A549 (cell line): Measurements from ENCODE around the gene FAM83G. TPM values are rescaled to one million over a fixed set of nuclear protein-coding genes. Genes with fewer than 3 reads are reported as not detected.

Experiments
- ATAC-seq, 2 experiments: fragments of 200-7000 bp in 1 of 2; fragments of >200 bp in 1 of 2; cut with Nextera tagmentation in 1 of 2; cut with Tn5 transposase in 1 of 2; 3 replicates each; pipeline versions ENCODE4 v1.8.0 to v1.9.1; 2018 to 2020; ENCODE audit warnings: mild to moderate bottlenecking in 1 of 2, moderate library complexity in 1 of 2
- CTCF ChIA-PET: fragments of 300-600 bp; sonication (Branson Sonifier 250); formaldehyde crosslinking; extraction: SDS; loops from one replicate; lab custom pipeline; 2021; ENCODE audit warnings: antibody characterized with exemption, inconsistent platforms; lab: Yijun Ruan, JAX
- POLR2A ChIA-PET: fragments of 350-600 bp; formaldehyde crosslinking; extraction: SDS; loops from one replicate; lab custom pipeline; 2021; ENCODE audit warnings: antibody characterized with exemption, inconsistent platforms; lab: Yijun Ruan, JAX
- DNase-seq, 2 experiments: peaks; one replicate each; pipeline versions ENCODE4 v3.0.0 to v3.0.0-alpha.2; 2011 to 2016; ENCODE audit warnings: low read depth in 1 of 2, low spot score in 1 of 2
- FAIRE-seq: peaks from 2 replicates; lab custom pipeline; 2011; peaks lifted over from hg19 to GRCh38; lab: Jason Lieb, UNC
- H3K27ac ChIP-seq, 2 experiments: fragments of >200 bp; sonication (Bioruptor Twin); formaldehyde crosslinking; 3 replicates each; pipeline ENCODE4 v1.5.1; 2016 to 2017
- H3K4me1 ChIP-seq: fragments of >200 bp; sonication (Bioruptor Twin); formaldehyde crosslinking; 3 replicates; pipeline ENCODE4 v1.6.1; 2016
- H3K4me2 ChIP-seq: fragments of >200 bp; sonication (Bioruptor Twin); formaldehyde crosslinking; 3 replicates; pipeline ENCODE4 v1.6.1; 2016
- H3K4me3 ChIP-seq: fragments of >200 bp; sonication (Bioruptor Twin); formaldehyde crosslinking; 3 replicates; pipeline ENCODE4 v1.5.1; 2016
- H3K9me3 ChIP-seq: fragments of >200 bp; sonication (Bioruptor Twin); formaldehyde crosslinking; 3 replicates; pipeline ENCODE4 v1.6.1; 2016
- BHLHE40 ChIP-seq: IDR thresholded peaks from 2 replicates; pipeline ENCODE4 v1.6.1; 2012; ENCODE audit warnings: low read depth, low read length, inconsistent platforms
- CHD2 ChIP-seq: fragments of 150-350 bp; IDR thresholded peaks from 2 replicates; pipeline ENCODE4 v1.6.1; 2014; ENCODE audit warnings: low read length; ENCODE audit not compliant: partially characterized antibody
- CHD4 ChIP-seq: fragments of 200-600 bp; sonication (generic); IDR thresholded peaks from 2 replicates; pipeline ENCODE4 v1.6.1; 2016; ENCODE audit warnings: antibody characterized with exemption, mild to moderate bottlenecking, borderline replicate concordance
- ELK1 ChIP-seq: fragments of 150-350 bp; IDR thresholded peaks from 2 replicates; pipeline ENCODE4 v1.6.1; 2014; ENCODE audit warnings: low read depth, mild to moderate bottlenecking, low read length
- ESRRA ChIP-seq: fragments of 150-350 bp; IDR thresholded peaks from 2 replicates; pipeline ENCODE4 v1.6.1; 2014; ENCODE audit warnings: mild to moderate bottlenecking, low read length, borderline replicate concordance
- FOXS1 ChIP-seq: fragments of 250-450 bp; sonication (Bioruptor Pico); IDR thresholded peaks from 2 replicates; pipeline ENCODE4 v1.5.0; 2020; ENCODE audit warnings: mild to moderate bottlenecking, moderate library complexity
- HOXA7 ChIP-seq: fragments of 250-450 bp; sonication (Bioruptor Pico); IDR thresholded peaks from 2 replicates; pipeline ENCODE4 v1.5.0; 2020; ENCODE audit warnings: mild to moderate bottlenecking, moderate library complexity
- HOXB5 ChIP-seq: fragments of 250-450 bp; sonication (Bioruptor Pico); IDR thresholded peaks from 2 replicates; pipeline ENCODE4 v1.5.0; 2020; ENCODE audit warnings: mild to moderate bottlenecking, moderate library complexity
- JUNB ChIP-seq: fragments of >200 bp; sonication (Bioruptor Twin); formaldehyde crosslinking; IDR thresholded peaks from 2 replicates; pipeline ENCODE4 v1.6.1; 2016
- KDM1A ChIP-seq: fragments of 200-600 bp; sonication (generic); IDR thresholded peaks from 2 replicates; pipeline ENCODE4 v1.6.1; 2016; ENCODE audit warnings: low read depth, mild to moderate bottlenecking
- MAFK ChIP-seq: fragments of 450-650 bp; IDR thresholded peaks from 2 replicates; pipeline ENCODE4 v1.6.1; 2014; ENCODE audit not compliant: partially characterized antibody
- MYC ChIP-seq: IDR thresholded peaks from 2 replicates; pipeline ENCODE4 v1.6.1; 2012; ENCODE audit warnings: mild to moderate bottlenecking, inconsistent platforms, low read length, improper control_type of control experiment, borderline replicate concordance
- RARB ChIP-seq: fragments of 250-450 bp; sonication (Bioruptor Pico); IDR thresholded peaks from 2 replicates; pipeline ENCODE4 v1.8.0; 2021; ENCODE audit warnings: mild to moderate bottlenecking, moderate library complexity
- REST ChIP-seq: fragments of 200-600 bp; sonication (generic); IDR thresholded peaks from 2 replicates; pipeline ENCODE4 v1.6.1; 2016; ENCODE audit warnings: antibody characterized with exemption, mild to moderate bottlenecking, moderate library complexity
- RNF2 ChIP-seq: fragments of 200-600 bp; sonication (generic); IDR thresholded peaks from 2 replicates; pipeline ENCODE4 v1.6.1; 2016; ENCODE audit warnings: low read depth, mild to moderate bottlenecking, antibody characterized with exemption, moderate library complexity, borderline replicate concordance
- TP53 ChIP-seq: fragments of 250-450 bp; sonication (Bioruptor Pico); IDR thresholded peaks from 2 replicates; pipeline ENCODE4 v1.5.0; 2021; ENCODE audit warnings: mild to moderate bottlenecking, moderate library complexity
- ZNF302 ChIP-seq: fragments of 250-450 bp; sonication (Bioruptor Pico); IDR thresholded peaks from 2 replicates; pipeline ENCODE4 v1.9.0; 2021; ENCODE audit warnings: inconsistent platforms, mild to moderate bottlenecking, moderate library complexity
- ZSCAN20 ChIP-seq: fragments of 250-450 bp; sonication (Bioruptor Pico); IDR thresholded peaks from 2 replicates; pipeline ENCODE4 v1.8.0; 2022; ENCODE audit warnings: mild to moderate bottlenecking, moderate library complexity
- WGBS: methylation state at CpG from one replicate; pipeline ENCODE4 v1.1.6; 2017; ENCODE audit errors: missing lambda C conversion rate; 5-methylcytosine and 5-hydroxymethylcytosine counted together
- polyA plus RNA-seq, 4 experiments: library from polyadenylated mRNA; depleted of rRNA in 3 of 4; stranded (reverse); fragments of >200 nt; fragmentation: RNase III in 1 of 4; extraction: RNeasy Plus Mini Kit Qiagen cat#74134 plus additional on column Dnase treatment in 1 of 4; gene quantifications; 2 replicates in 3 of 4; 3 replicates in 1 of 4; pipeline ENCODE4 v1.2.3, GENCODE V29; 2011 to 2017
- TF ChIP-seq, protein P1 (sequence below): fragments of 250-450 bp; sonication (Bioruptor Pico); IDR thresholded peaks from 2 replicates; pipeline ENCODE4 v1.5.0; 2021; ENCODE audit warnings: mild to moderate bottlenecking, moderate library complexity, borderline replicate concordance

Gene FAM83G
- polyA plus RNA-seq, 2 of the 4 experiments (the other 2 are of a cell fraction): 11.0 to 22.0 TPM

DNA sequence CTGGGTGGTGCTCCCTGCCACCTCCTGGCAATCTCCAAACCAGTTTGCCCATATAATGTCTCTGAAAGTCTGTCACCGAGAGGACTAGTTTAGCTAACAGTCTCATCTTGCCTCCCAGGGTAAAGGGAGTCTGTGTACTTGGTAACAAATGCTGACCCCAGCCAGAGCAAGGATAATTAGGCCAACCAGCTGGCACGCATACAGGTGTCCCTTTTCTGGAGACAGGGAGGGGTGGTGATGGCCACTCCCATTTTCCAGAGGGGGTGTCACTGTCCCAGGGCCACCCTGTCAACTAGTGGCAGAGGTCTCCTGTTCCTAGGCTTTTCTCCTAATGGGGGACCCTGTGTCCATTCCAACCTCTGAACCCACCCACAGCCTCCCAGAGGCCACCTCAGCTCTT is 8.1 kb downstream of the FAM83G start:
- DNase-seq: no peak
- Histone ChIP-seq H3K4me2 (no peak overlapping the region), H3K27ac (no peak overlapping the region), H3K4me1 (peaks cover 7% of the 10 kb centered on the region; the same call in 1 of the 3 replicates), H3K9me3 (peaks cover 19% of the 10 kb centered on the region)
- ChIA-PET POLR2A (no interaction called here), CTCF (interaction anchor here (1.0 to 4.0 kb wide), 5 partner anchors 11 to 36 kb away, joined by 3 to 38 read pairs (median 9); no protein-coding TSS in a partner anchor)
- FAIRE-seq: no peak
- no peak for ATAC-seq
- no peak for TF ChIP-seq HOXB5 (CRISPR knock-in tag)
- TF ChIP-seq MYC: no peak
- TF ChIP-seq ELK1: no peak
- no peak for TF ChIP-seq ESRRA
- TF ChIP-seq MAFK: no peak
- no peak for TF ChIP-seq ZSCAN20
- no peak for TF ChIP-seq REST
- no peak for TF ChIP-seq CHD2
- TF ChIP-seq ZNF302 (CRISPR knock-in tag): no peak
- TF ChIP-seq RNF2: no peak
- no peak for TF ChIP-seq HOXA7 (CRISPR knock-in tag)
- TF ChIP-seq, protein P1, sequence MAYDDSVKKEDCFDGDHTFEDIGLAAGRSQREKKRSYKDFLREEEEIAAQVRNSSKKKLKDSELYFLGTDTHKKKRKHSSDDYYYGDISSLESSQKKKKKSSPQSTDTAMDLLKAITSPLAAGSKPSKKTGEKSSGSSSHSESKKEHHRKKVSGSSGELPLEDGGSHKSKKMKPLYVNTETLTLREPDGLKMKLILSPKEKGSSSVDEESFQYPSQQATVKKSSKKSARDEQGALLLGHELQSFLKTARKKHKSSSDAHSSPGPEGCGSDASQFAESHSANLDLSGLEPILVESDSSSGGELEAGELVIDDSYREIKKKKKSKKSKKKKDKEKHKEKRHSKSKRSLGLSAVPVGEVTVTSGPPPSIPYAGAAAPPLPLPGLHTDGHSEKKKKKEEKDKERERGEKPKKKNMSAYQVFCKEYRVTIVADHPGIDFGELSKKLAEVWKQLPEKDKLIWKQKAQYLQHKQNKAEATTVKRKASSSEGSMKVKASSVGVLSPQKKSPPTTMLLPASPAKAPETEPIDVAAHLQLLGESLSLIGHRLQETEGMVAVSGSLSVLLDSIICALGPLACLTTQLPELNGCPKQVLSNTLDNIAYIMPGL (CRISPR knock-in tag): no peak
- no peak for TF ChIP-seq BHLHE40
- no peak for TF ChIP-seq TP53 (CRISPR knock-in tag)
- no peak for TF ChIP-seq RARB (CRISPR knock-in tag)
- TF ChIP-seq JUNB: no peak
- TF ChIP-seq, all 56 proteins: peak for 0
- 84% methylated on average over 2 of the region's 2 CpGs for WGBS
- H3K4me3 ChIP-seq: no peak overlapping the region

GRCh38 chr17:18995220-18995619 is 9.3 kb downstream of the FAM83G start:
- no peak overlapping the region for H3K4me3 ChIP-seq

More at GRCh38 chr17:18995220-18995619, 9.3 kb downstream of the FAM83G start:
- H3K4me2 ChIP-seq: no peak overlapping the region
- ATAC-seq: no peak
- POLR2A ChIA-PET: no interaction called here
- TF ChIP-seq CHD4 (0 out of 2 replicates have a peak, but pooled peaks have one; percentile 27), KDM1A (0 out of 2 replicates have a peak, but pooled peaks have one; percentile 19), FOXS1 (CRISPR knock-in tag) (no peak)
- TF ChIP-seq, all 56 proteins: peak for 2
- Histone ChIP-seq H3K9me3 (peaks cover 19% of the 10 kb centered on the region), H3K27ac (no peak overlapping the region), H3K4me1 (no peaks in the 10 kb centered on the region)
- CTCF ChIA-PET: interaction anchor here (2.4 kb wide), 1 partner anchor 8 kb away, joined by 7 read pairs; no protein-coding TSS in a partner anchor
- WGBS: 78% methylated on average over 3 of the region's 3 CpGs
- DNase-seq (no peak), FAIRE-seq (peak; percentile 88)
